ENCODE data around the gene TPST1. TPM values are rescaled to one million over a fixed set of nuclear protein-coding genes. Genes with fewer than 3 reads are reported as not detected.
A peak's percentile ranks its signal among the peaks of the same experiment; 100 is the strongest.

Gene TPST1
- total and polyA plus RNA-seq, 9 of the 15 experiments (the other 6 are each of a cell fraction or from before 2014, with no cell fraction given), result 0.15 to 2.2 (median 0.53) TPM

GRCh38 chr7:66157060-66157459 is 48.1 kb upstream of the TPST1 start (continued):
- TF ChIP-seq STAT6 (CRISPR knock-in tag; IDR thresholded peaks at IDR 0.05), result no peak
- TF ChIP-seq PCBP2 (IDR thresholded peaks at IDR 0.05; ENCODE audit: low read depth, low read length, poor library complexity, severe bottlenecking), result no peak
- TF ChIP-seq, protein P1, sequence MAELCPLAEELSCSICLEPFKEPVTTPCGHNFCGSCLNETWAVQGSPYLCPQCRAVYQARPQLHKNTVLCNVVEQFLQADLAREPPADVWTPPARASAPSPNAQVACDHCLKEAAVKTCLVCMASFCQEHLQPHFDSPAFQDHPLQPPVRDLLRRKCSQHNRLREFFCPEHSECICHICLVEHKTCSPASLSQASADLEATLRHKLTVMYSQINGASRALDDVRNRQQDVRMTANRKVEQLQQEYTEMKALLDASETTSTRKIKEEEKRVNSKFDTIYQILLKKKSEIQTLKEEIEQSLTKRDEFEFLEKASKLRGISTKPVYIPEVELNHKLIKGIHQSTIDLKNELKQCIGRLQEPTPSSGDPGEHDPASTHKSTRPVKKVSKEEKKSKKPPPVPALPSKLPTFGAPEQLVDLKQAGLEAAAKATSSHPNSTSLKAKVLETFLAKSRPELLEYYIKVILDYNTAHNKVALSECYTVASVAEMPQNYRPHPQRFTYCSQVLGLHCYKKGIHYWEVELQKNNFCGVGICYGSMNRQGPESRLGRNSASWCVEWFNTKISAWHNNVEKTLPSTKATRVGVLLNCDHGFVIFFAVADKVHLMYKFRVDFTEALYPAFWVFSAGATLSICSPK (IDR thresholded peaks at IDR 0.05; ENCODE audit: borderline replicate concordance), result no peak
- TF ChIP-seq REST (IDR thresholded peaks at IDR 0.05; ENCODE audit: borderline replicate concordance), result 0 out of 2 replicates have a peak, but pooled peaks have one; percentile 18
- no peak for TF ChIP-seq REST (CRISPR knock-in tag; IDR thresholded peaks at IDR 0.05; ENCODE audit: low read depth)
- TF ChIP-seq, protein P2, sequence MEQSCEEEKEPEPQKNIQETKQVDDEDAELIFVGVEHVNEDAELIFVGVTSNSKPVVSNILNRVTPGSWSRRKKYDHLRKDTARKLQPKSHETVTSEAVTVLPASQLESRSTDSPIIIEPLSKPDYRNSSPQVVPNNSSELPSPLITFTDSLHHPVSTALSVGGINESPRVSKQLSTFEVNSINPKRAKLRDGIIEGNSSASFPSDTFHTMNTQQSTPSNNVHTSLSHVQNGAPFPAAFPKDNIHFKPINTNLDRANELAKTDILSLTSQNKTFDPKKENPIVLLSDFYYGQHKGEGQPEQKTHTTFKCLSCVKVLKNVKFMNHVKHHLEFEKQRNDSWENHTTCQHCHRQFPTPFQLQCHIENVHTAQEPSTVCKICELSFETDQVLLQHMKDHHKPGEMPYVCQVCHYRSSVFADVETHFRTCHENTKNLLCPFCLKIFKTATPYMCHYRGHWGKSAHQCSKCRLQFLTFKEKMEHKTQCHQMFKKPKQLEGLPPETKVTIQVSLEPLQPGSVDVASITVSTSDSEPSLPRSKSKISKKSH (CRISPR knock-in tag; IDR thresholded peaks at IDR 0.05), result no peak
- no peak for TF ChIP-seq MTF1 (CRISPR knock-in tag; IDR thresholded peaks at IDR 0.05; ENCODE audit: borderline replicate concordance)
- TF ChIP-seq, protein P3, sequence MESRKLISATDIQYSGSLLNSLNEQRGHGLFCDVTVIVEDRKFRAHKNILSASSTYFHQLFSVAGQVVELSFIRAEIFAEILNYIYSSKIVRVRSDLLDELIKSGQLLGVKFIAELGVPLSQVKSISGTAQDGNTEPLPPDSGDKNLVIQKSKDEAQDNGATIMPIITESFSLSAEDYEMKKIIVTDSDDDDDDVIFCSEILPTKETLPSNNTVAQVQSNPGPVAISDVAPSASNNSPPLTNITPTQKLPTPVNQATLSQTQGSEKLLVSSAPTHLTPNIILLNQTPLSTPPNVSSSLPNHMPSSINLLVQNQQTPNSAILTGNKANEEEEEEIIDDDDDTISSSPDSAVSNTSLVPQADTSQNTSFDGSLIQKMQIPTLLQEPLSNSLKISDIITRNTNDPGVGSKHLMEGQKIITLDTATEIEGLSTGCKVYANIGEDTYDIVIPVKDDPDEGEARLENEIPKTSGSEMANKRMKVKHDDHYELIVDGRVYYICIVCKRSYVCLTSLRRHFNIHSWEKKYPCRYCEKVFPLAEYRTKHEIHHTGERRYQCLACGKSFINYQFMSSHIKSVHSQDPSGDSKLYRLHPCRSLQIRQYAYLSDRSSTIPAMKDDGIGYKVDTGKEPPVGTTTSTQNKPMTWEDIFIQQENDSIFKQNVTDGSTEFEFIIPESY (CRISPR knock-in tag; IDR thresholded peaks at IDR 0.05), result no peak
- no peak for TF ChIP-seq ZBTB1 (CRISPR knock-in tag; IDR thresholded peaks at IDR 0.05; ENCODE audit: borderline replicate concordance, low read depth)

All from K562 (cell line).